GM19238 (cell line): ENCODE measurements around the gene MT1B.
"Not testable (repeated sequence)": the region's sequence is repeated elsewhere in the genome, so short reads cannot be mapped to it uniquely, and the experiment has no call there.

Experiments used
- DNase-seq: peaks from one replicate; pipeline ENCODE4 v3.0.0; 2011; ENCODE audit warnings: low spot score; ENCODE audit not compliant: insufficient read length

The MT1B gene

DNA sequence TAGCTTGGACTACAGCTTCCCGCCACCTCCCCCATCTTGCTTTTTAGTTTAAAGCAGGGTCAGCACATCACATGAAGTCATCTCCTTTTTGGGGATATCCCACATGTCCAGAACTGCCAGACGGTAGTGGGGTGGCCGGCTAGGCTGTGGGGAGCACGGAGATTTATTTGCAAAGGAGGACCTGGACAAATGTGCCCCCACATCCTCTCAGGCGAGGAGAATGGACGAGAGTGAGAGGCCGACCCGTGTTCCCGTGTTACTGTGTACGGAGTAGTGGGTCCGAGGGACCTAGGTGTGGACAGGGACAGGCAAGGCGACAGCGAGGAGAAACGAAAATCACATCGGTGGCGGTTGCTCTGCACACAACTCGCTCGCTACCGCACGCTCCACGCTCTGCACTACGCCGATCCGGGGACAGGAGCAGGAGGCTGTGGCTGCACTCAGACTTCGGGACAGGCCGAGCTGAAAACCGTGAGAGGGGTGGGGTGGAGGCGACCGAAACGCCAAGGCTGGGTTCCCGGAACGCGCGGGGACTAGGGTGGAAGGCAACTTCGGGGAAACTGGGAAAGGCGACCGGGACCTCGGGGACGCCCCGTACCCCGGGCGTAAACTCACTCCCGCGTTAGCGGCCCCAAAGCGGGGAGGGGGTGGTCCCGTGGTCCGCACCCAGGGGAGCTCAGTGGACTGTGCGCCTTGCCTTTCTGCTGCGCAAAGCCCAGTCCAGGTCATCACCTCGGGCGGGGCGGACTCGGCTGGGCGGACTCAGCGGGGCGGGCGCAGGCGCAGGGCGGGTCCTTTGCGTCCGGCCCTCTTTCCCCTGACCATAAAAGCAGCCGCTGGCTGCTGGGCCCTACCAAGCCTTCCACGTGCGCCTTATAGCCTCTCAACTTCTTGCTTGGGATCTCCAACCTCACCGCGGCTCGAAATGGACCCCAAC lies 13.6 kb upstream of the MT1B start, which contains the start of gene MT1A:
TSS of gene MT1A (plus strand) at position 853 of the 937 bp plus-strand sequence. CDS start at position 926, 73 bp downstream.
- no peak for DNase-seq

DNA sequence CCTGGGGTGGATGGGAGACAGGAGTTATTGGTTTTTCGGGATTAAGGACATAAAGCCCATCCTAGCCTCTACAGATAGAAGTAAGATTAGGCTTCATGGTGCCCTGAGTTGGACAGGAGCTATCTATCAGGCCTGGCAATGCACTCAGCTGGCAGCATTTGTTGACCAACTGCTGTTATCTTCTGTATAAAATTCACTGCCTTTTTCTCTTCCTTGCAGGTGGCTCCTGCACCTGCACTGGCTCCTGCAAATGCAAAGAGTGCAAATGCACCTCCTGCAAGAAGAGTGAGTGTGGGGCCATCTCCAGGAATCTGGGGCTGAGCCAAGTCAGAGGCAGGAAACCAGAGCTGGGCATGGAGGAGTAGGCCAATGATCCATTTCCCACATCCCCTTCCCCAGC lies 12.6 kb upstream of the MT1B start:
- DNase-seq, result no peak

DNA sequence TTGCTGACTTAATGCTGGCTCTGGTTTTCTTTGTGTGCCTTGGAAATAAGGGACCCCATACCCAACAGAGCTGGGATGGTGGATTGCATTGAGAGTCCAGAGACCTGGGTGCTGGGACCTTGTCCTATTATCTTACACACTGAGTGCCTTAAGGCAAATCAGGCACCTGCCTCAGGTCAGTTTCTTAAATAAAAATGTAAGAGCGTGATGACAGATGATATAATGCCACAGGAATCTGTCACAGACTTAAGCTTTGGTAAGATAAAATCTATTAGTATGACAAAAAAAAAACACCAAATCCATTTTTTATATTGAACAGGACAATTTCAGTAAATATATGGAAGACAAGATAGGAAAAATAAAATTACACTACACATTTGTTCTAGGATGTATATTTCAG lies 11.6 kb upstream of the MT1B start:
- no peak for DNase-seq

DNA sequence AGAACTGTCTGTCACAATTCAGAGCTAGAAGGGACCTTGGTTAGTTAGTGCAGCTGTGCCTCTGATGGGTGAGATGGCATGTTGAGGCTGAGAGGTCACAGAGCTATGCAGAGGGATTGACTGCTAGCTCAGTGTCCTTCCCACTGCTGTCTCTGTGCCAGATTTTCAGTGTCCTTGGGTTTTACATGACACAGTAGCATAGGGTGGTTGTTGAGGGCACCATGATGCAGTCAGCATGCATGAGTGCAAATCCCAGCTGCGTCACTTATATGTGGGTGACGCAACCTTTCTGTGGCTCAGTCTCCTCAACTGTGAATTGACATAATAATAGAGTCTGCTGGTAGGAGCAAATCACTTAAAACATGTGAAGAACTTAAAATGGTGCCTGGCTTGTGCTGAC lies 10.5 kb upstream of the MT1B start:
- DNase-seq, result no peak

DNA sequence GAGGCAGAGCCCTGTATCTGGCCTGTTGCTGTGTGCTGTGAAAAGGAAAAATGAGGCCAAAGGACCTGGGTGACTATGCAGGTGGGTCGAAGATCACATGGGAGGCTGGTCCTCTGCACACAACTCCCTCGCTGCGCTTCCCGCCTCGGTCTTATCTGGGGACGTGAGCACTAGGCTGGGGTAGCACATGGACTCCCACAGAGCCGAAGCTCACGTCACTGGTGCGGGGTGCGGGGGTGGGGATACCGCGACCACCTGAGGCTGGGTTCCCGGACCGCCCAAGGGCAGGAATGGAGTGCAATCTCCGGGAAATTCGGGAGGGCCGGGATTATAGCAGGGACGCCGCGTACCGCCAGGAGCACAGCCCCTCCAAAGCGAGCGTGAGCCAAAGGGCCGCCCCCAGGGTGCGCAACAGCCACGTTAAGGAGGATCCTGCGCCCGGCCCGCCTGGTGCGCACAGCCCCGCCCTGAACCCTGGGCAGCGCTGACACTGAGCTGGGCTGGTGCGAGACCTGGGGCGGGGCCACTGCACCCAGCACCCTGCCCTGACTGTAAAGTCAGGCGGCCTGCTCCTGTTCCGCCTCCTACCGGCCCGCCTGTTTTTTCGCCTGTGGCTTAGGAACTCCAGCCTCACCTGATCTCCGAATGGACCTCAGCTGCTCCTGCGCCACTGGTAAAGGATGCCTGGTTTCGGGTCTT lies 8.5 kb upstream of the MT1B start:
- no peak for DNase-seq

DNA sequence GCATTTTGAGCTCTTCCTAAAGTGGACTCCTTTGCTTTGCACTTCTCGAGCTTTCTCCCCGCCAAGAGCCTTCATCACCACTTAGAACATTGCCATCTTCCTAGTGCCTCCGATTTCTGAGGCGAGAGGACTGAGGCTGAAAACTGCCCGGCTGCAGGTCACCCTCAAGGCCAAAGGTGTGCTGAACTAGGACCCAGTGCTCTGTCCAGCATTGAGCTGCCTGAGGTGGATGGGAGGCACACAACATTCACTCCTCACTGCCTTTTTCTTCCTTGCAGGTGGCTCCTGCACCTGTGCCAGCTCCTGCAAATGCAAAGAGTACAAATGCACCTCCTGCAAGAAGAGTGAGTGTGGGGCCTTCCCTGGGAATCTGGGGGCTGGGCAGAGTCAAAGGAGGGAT lies 7.9 kb upstream of the MT1B start:
- DNase-seq, result no peak

DNA sequence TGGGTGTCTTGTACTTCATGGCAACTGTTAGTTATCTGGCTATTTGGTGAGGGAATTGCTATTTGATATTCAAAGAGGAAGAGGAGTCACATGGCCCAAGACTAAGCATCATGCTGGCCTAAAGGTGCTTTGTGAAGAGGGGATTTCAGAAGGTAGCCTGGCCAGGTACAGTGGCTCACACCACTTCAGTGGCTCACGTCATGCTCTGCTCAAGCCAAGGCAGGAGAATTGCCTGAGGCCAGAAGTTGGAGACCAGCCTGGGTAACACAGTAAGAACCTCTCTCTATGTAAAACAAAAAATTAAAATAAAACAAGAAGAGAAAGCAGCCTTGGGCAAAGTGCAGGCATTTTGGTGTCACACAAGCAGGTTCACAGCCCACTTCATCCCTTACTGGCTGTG lies 6.4 kb upstream of the MT1B start:
- DNase-seq, result no peak

DNA sequence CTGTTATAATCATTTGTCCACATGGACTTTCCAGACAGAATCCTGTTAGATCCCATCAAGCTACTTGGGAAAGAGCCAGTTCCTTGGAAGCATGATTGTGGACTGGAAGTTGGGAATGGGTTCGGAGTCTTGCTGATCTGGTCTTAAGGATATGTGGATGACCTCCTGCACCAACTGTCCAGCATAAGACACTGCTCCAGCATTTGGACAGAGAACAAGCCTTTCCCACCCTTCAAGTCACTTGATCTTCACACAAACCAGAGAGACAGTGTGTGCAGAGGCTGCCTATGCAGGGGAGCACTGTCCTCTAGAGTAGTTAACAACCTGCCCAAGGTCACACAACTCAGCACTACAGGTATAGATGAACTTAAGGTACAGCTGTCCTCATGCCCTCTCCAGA lies 5.8 kb upstream of the MT1B start:
- DNase-seq, result no peak

DNA sequence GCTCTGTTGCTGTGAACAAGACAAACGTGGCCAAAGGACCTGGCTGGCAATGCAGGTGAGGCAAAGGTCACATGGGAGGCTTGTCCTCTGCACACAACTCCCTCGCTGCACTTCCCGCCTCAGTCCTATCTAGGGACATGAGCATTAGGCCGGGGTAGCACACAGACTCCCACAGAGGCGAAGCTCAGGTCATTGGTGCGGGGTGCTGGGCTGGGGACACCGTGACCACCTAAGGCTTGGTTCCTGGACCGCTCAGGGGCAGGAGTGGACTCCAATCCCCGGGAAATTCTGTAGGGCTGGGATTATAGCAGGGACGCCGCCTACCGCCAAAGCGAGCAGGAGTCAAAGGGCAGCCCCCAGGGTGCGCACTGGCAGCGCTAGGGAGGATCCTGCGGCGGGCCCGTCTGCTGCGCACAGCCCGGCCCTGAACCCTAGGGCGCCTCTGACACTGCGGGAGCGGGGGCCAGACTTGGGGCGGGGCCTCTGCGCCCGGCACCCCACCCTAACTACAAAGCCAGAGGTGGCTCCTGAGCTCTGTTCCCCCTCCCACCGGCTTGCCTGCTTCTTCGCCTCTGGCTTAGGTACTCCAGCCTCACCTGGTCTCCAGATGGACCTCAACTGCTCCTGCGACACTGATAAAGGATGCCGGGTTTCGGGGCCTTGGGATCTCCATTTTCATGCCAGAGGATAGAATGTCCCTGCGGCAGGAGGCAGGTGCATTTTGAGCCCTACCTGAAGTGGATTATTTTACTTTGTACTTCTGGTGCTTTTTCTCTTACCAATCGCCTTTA lies 3.9 kb upstream of the MT1B start:
- DNase-seq, result no peak

DNA sequence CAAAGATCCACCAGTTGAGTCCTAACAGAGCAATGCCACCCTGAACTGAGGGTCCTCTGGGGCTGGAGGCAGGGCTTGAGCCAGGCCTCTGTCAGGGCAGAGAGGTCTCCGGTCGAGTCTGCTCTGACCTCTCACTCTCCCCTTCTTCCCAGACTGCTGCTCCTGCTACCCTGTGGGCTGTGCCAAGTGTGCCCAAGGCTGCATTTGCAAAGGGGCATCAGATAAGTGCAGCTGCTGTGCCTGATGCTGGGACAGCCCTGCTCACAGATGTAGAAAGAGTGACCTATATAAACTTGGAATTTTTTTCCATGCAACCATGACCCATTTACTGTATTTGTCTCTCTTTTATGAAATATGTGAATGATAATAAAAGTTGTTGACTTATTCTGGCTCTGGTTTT lies 2.4 kb upstream of the MT1B start:
- no peak for DNase-seq

DNA sequence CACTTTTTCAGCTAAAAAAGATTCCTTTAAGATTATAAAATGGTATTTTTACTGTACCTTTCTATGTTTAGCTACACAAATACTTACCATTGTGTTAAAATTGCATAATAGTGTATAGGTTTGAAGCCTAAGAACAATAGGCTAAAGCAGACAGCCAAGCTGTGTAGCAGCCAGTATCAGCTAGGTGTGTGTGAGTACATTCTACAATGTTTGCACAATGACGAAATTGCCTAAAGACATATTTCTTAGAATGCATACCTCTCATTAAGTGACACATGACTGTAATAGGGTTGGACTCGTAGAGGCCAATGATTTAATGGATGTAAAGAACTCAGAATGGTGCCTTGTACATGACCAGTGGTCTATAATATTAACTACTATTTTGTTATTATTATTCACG lies 1.9 kb upstream of the MT1B start:
- no peak for DNase-seq

DNA sequence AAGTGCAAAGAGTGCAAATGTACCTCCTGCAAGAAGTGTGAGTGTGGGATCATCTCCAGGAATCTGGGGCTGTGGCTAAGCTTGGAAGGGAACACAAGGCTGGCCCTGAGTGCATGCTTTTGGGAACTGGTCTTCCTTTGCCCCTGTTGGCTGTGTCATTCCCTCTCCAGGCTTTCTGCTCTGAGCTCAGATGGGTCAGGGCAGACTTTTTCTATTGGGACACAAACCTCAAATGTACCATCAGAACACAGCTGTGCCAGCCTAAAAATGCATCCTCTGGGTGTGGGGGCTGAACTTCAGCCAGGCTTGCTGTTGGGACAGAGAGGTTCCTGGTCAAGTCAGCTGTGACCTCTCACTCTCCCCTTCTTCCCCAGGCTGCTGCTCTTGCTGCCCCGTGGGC lies 914 bp downstream of the MT1B start:
- no peak for DNase-seq

DNA sequence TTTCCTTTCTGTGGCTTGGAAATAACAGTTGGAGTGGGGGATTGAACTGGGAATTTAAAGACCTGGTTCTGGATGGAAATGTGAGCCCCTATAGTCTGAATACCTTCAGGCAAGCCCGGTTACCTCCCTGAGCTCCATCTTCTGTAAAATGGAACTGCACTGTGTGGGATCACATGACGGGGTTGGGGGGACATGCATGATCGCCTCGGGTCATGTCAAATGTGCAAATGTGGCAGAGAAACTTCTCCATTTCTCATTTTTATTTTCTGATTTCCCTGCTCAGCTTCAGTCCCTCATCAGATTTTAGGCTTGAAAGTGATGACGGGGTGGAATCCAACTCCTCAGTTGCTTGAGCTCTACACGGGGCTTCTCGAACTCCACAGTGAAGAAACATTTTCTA lies 1.5 kb downstream of the MT1B start:
- DNase-seq, result no peak

DNA sequence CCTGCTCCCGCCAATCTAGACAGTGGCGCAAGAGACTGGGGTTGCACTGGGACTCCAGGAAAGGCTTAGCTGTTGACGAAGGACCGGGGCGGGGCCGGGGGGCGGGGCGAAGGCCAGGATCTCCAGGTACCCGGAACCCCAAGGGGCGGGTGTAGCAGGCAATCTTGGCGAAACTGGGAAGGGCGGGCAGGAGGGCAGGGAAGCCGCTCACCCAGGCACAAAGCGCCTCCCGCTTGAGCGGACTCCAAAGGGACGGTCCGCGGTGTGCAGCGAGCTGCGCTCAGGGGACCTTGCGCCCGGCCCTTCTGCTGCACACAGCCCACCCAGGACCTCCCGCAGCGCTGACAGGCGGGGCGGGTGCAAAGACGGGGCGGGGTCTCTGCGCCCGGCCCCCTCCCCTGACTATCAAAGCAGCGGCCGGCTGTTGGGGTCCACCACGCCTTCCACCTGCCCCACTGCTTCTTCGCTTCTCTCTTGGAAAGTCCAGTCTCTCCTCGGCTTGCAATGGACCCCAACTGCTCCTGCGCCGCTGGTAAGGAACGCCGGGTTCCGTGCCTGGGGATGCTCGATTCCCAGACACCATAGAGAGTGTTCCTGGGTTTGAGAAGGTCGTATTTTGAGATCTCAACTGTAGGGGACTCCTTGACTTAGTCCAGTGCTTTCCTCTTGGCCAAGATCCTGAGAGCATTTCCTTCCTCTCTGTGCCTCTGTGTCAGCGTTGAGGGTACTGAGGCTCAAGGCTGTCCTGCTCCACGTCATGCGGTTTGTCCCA lies 6.1 kb downstream of the MT1B start, which contains the start of gene MT1F:
TSS of gene MT1F (plus strand) at position 405 of the 772 bp plus-strand sequence. CDS start at position 505, 100 bp downstream.
- peak; percentile 30 for DNase-seq

DNA sequence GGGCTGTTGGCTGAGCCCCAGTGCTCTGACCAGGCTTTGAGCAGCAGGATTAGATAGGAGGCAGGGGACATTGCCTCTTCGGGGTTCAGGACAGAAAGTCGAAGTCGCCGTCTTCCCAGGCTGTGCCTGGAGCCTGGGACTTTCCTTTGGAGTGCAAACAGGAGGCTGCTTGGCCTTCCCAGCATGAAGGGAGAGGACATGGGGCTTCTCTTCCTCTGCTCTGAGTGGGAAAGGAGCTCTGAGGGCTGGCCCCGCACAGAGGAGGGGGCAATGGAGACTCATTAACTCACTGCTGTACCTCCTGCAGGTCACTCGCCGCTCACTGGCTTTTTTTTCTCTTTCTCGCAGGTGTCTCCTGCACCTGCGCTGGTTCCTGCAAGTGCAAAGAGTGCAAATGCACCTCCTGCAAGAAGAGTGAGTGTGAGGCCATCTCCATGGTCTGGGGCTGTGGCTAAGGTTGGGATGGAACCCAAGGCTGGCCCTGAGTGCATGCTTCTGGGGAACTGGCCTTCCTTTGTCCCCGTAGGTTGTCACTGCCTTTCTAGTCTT lies 6.7 kb downstream of the MT1B start:
- DNase-seq, result no peak

DNA sequence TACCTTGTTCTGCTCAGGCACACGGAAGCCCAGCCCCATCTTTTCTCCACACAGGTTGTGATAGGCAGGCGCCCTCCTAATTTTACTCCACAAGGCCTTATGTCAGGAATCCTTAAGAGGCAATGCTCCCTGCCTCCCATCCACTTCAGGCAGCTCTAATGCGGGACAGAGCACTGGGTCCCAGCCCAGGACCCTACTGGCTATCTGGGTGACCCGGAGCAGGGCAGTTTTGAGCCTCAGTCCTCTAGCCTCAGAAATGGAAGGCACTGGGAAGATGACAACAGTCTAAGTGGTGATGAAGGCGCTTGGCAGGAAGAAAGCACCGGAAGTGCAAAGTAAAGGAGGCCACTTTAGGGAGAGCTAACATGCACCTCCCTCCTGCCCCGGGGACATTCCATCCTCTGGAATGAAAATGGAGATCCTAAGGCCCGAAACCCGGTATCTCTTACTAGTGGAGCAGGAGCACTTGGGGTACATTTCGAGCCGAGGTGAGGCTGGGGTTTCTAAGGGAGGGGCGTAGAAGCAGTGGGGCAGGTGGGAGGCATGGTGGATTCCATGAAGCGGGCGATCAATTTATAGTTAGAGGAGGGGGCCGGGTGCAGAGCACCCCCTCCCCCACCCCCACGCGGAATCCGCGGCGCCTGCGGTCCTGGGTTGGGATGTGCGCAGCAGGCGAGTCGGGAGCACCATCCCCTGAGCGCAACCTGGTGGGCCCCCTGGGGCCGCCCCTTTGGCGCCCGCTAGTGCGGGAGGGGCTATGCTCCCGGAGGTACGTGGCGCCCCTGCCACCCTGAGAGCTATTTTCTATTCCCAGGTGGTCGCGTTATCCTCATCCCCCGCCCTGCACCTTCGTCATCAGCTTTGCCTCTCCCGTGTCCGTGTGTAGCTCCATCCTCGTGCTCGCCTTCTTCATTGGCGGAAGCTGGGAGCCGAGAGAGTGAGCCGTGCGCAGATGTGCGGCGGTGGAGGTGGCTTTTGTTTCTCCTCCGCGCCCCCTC lies 11.0 kb downstream of the MT1B start:
- no peak for DNase-seq

DNA sequence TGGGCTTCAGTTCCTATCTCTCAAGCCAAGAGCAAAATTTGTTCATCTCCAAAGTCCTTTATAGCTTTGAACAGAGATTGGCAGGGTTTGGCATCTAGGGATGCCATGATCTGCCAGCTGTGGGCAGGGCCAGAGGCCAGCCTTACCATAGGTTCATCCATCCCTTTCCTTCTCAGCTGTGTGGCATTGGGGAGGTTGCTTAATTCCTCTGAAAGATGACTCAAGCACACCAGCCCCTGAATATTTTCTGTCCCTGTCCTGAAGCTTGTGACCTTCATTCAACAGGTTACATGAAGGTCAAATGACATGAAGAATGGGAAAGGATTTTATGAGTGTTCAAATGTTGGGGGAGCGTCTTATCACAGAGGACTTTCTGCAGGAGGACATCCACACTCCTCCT lies 12.8 kb downstream of the MT1B start:
- no peak for DNase-seq

DNA sequence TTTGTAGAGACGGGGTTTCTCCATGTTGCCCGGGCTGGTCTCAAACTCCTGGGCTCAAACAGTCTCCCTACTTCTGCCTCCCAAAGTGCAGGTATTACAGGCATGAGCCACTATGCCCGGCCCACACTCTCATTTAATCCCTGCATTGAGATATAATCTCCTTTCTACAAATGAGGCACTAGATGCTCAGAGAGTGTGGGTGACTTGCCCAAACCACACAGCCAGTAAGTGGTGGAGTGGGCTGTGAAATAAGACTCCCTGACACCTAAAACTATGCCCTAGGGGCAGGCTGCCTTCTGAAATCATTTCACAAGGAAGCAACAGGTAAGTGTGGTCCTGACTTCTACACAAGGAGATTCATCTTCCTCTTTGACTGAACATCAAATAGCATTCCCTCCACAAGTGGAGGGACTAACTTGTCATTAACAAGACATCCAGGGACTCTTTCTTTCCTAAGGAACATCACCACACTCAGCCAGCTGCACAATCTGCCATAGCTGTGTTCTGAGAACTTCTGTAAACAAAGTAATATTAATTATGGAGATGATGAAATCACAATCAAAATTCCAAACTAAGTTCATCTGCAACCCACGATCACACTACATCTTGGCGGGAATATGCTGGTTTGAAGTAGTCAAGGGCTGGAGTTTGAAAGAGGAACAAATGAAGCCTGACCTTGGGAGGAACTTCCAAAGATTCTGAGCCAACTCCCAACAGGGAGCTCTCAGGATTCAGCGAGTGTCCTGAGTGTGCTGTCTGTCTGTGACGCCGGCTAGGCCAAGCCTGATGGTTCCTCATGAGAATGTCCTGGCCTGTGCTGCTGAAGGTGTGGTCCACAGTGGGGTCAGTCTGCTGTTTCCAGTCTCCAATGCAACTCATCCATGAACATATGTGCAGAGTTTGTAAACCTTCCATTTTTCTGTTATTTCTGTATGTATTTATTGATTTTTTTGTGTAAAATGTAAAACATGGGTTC lies 13.9 kb downstream of the MT1B start:
- DNase-seq, result not testable (repeated sequence)
